ENCODE data around the gene MED12L. TPM values are rescaled to one million over a fixed set of nuclear protein-coding genes. Genes with fewer than 3 reads are reported as not detected.

MED12L gene
- total RNA-seq, 4 donors from 2014 or later, result 0.09 to 3.3 (median 0.13) TPM; not detected in 1

DNA sequence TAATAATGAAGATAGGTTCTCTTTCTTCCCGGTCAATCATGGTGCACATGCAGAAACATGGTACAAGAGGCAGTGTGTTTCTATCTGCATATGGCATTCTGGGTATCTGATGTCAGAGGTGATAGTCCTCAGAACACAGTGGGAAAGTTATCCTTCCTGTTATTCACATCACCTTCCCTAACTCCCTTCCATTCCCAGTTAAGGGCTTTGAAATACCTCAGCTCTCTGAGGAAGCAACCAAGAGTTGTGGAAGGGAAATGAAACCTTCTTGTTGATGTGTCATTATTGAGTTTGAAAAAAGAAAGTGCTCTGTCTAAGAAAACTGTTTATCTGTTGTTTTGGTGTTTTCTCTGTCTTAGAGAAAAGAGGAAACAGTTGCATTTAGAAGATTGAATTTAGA, 265.8 kb downstream of the MED12L start:
- H3K4me3 ChIP-seq, result no peak overlapping the region
- H3K36me3 ChIP-seq, result no peaks in the 10 kb centered on the region
- H3K27me3 ChIP-seq, result no peaks in the 10 kb centered on the region
- H3K9me3 ChIP-seq, result no peaks in the 10 kb centered on the region
- DNase-seq, result no peak
- TF ChIP-seq, protein P1, sequence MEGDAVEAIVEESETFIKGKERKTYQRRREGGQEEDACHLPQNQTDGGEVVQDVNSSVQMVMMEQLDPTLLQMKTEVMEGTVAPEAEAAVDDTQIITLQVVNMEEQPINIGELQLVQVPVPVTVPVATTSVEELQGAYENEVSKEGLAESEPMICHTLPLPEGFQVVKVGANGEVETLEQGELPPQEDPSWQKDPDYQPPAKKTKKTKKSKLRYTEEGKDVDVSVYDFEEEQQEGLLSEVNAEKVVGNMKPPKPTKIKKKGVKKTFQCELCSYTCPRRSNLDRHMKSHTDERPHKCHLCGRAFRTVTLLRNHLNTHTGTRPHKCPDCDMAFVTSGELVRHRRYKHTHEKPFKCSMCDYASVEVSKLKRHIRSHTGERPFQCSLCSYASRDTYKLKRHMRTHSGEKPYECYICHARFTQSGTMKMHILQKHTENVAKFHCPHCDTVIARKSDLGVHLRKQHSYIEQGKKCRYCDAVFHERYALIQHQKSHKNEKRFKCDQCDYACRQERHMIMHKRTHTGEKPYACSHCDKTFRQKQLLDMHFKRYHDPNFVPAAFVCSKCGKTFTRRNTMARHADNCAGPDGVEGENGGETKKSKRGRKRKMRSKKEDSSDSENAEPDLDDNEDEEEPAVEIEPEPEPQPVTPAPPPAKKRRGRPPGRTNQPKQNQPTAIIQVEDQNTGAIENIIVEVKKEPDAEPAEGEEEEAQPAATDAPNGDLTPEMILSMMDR (IDR thresholded peaks at IDR 0.05), result no peak
- no peak for TF ChIP-seq POLR2A (IDR thresholded peaks at IDR 0.05)
- no peak overlapping the region for H3K27ac ChIP-seq
- no peaks in the 10 kb centered on the region for H3K4me1 ChIP-seq

DNA sequence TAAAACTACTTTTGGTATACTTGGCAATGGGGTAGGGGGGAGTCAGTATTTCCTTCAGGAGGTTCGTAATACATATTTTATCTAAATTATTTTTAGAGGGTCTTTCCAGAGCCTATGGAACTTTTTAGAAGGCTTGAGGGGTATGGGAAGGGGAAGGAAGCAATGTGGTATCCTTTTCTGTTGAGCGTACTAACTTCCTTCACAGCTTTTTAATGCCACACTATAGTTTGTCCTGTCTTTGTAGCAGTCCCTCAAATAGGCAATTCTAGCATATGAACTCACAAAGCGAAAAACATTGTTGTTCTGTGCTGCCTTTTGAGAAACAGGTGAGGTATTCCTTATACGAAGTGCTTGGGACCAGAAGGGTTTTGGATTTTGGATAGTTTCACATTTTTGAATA, 266.2 kb downstream of the MED12L start:
- TF ChIP-seq POLR2A (IDR thresholded peaks at IDR 0.05), result no peak
- TF ChIP-seq, protein P1 (IDR thresholded peaks at IDR 0.05), result no peak
- no peaks in the 10 kb centered on the region for H3K36me3 ChIP-seq
- H3K27me3 ChIP-seq, result no peaks in the 10 kb centered on the region
- no peak overlapping the region for H3K27ac ChIP-seq
- no peaks in the 10 kb centered on the region for H3K4me1 ChIP-seq
- no peak for DNase-seq
- H3K4me3 ChIP-seq, result no peak overlapping the region
- H3K9me3 ChIP-seq, result no peaks in the 10 kb centered on the region

DNA sequence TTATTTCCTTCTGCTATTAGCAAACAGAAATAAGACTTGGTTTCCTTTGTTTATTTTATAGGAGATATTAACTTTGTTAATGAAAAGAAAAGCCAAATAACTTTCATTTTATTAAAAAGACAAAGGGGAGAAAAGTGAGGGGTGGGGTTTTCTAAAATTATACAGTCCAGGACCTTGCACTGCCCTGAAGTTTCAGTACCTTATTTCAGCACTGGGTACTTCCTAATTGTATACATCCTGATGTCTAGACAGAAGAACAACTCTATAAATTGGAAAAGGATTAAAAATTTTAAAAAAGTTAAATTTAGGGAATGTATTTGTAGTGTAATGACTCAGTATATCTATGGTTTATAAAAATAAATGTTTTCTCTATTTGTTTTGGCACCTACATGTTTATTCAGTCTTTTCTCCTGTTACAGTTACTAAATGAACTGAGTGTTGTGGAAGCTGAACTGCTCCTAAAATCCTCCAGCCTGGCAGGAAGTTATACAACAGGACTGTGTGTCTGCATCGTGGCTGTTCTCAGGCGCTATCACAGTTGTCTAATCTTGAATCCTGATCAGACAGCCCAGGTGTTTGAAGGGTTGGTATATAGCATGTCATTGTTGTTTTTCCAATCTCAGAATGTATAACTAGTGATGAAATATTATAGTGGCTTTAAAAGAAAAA, 271.5 kb downstream of the MED12L start:
- Histone ChIP-seq H3K36me3 (no peaks in the 10 kb centered on the region), H3K27me3 (no peaks in the 10 kb centered on the region), H3K9me3 (no peaks in the 10 kb centered on the region), H3K4me3 (no peak overlapping the region), H3K27ac (no peak overlapping the region), H3K4me1 (no peaks in the 10 kb centered on the region)
- TF ChIP-seq, protein P1 (IDR thresholded peaks at IDR 0.05), result no peak
- TF ChIP-seq POLR2A (IDR thresholded peaks at IDR 0.05), result no peak
- DNase-seq, result no peak

DNA sequence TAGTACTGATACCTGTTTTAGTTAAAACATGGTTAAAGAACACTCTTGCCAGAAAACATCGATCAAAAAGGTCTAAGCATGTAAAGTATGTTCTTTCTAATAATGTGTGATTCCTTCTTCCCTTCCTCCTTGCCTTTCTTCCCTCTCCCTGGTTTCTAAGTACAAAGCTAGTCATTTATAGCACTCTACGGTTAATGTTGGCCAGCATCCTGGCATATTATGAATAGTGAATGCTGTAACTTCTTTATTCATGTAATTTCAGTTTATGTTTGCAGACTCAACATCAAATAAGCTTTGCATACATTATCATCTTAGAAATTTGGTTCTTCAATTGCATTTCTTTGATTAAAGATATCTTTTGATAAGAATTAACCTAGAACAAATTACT, 272.0 kb downstream of the MED12L start:
- H3K36me3 ChIP-seq, result no peaks in the 10 kb centered on the region
- no peak overlapping the region for H3K27ac ChIP-seq
- H3K4me3 ChIP-seq, result no peak overlapping the region
- no peak for TF ChIP-seq POLR2A (IDR thresholded peaks at IDR 0.05)
- TF ChIP-seq, protein P1 (IDR thresholded peaks at IDR 0.05), result no peak
- H3K9me3 ChIP-seq, result no peaks in the 10 kb centered on the region
- H3K4me1 ChIP-seq, result no peaks in the 10 kb centered on the region
- DNase-seq, result no peak
- no peaks in the 10 kb centered on the region for H3K27me3 ChIP-seq

DNA sequence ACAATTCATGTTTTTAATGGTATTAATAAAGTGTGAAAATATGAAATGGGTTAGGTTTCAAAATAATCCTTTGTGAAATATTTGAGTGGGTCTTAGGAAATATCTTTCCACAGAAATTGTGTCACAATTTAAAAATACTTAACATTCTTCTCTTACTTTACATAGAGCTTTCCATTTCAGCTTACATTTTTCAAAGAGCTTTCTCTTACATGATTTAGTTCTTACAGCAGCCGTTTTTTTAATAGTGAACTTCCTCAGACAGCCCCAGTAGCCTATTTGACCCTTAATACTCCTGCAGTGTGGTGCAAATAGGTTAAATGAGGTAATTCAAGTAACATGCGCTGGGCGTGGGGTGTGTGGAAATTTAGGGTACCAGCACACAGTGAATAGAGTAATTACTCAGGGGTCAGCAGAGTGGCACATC, 277.3 kb downstream of the MED12L start:
- no peaks in the 10 kb centered on the region for H3K36me3 ChIP-seq
- no peaks in the 10 kb centered on the region for H3K4me1 ChIP-seq
- H3K9me3 ChIP-seq, result no peaks in the 10 kb centered on the region
- DNase-seq, result no peak
- H3K27me3 ChIP-seq, result no peaks in the 10 kb centered on the region
- no peak overlapping the region for H3K4me3 ChIP-seq
- TF ChIP-seq POLR2A (IDR thresholded peaks at IDR 0.05), result no peak
- TF ChIP-seq, protein P1 (IDR thresholded peaks at IDR 0.05), result no peak
- H3K27ac ChIP-seq, result no peak overlapping the region

DNA sequence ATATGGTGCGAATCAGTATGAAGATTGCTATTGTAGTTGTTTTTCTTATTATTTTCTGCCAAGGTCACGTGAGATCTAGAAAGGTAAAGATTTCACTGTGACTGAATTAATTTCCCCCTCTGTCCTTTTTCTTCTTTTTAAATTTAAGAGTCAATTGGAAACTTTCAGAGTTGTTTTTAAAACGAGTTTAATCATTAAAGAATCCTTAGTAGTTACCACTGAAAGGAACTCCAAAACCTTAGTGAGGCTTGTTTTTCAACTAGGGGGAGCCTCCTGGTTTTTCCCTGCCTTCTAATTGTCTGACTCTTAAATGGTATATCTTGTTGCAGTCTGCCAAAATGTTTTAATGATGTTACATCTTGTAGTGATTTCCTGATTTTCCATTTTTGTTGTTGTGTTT, 281.5 kb downstream of the MED12L start:
- Histone ChIP-seq H3K27ac (no peak overlapping the region), H3K9me3 (no peaks in the 10 kb centered on the region), H3K4me3 (no peak overlapping the region), H3K27me3 (no peaks in the 10 kb centered on the region), H3K4me1 (no peaks in the 10 kb centered on the region), H3K36me3 (no peaks in the 10 kb centered on the region)
- no peak for DNase-seq
- TF ChIP-seq, protein P1 (IDR thresholded peaks at IDR 0.05), result no peak
- no peak for TF ChIP-seq POLR2A (IDR thresholded peaks at IDR 0.05)

Measured in Peyer's patch (tissue), 4 donors.